GM21786 (cell line): Measurements from ENCODE around the gene TRIM43B.
"Not testable (repeated sequence)": the region's sequence is repeated elsewhere in the genome, so short reads cannot be mapped to it uniquely, and the experiment has no call there.

Experiments used
- ATAC-seq: cut with Tn5 transposase; IDR thresholded peaks from one replicate; pipeline ENCODE4 v1.9.1; 2021; ENCODE audit not compliant: unreplicated experiment

TRIM43B gene

DNA sequence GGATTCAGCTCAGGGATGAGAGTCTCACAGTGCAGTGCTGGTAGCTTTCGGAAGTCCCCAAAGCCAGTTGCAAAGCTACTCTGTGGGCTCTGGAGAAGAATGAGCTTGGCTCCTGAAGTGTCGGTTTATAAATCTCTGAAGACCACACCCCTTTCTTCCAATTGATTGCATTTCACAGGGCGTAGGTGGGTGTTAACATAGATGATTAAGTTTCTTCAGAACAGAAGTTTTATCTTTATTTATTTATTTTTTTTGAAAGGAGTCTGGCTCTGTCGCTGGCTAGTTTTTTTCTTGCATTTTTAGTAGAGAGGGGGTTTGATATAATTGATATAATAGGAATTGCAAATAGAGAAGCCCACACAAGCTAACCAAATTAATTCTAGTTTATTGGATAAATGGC lies at the start of gene TRIM43B:
TSS of gene TRIM43B (minus strand) at position 101 of the 400 bp plus-strand sequence. CDS start 2,040 bp downstream, outside the sequence.
- ATAC-seq: not testable (repeated sequence)

DNA sequence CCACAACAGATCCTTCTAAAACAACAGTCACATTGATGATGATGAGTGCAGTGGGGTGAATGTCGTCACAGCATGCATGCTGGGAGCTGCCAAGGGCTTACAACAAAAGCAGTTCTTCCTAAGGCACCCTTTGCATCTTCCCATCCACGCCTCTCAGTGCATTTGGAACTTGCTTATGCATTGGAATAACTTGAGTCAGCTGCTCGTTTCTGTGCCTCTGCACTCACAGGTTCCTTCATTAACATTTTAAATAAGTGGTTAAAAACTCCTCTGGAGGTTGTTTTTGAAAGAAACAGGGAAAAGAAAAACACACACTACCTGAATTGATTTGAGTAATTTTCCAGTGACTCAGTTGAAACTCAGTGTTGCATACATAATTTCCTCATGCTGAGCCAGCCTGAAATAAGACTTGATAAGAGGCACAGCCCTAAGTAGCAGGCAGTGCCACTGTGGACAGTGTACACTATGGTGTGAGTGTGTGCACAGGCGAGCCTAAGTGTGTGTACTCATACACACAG lies 46.8 kb upstream of the TRIM43B start:
- peak; percentile 18 for ATAC-seq

DNA sequence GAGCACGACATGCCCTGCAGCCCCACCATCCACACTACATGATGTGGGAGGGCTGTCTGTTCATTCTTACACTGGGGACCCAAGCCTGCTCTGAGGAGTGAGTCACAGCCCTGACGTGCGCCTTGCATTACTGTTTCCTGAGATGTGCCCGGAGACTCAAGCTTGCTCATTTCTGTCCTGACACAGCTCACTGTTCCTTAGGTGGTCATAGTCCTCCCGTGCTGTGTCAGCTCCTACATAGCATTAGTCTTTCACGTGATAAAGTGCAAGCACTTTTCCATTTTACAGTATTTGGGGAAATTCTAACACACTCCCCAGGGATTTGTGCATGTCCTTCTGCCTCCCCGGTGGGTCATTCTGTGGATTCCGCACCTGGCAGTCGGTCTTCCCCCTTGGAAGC lies 46.2 kb upstream of the TRIM43B start:
- ATAC-seq: peak; percentile 75

DNA sequence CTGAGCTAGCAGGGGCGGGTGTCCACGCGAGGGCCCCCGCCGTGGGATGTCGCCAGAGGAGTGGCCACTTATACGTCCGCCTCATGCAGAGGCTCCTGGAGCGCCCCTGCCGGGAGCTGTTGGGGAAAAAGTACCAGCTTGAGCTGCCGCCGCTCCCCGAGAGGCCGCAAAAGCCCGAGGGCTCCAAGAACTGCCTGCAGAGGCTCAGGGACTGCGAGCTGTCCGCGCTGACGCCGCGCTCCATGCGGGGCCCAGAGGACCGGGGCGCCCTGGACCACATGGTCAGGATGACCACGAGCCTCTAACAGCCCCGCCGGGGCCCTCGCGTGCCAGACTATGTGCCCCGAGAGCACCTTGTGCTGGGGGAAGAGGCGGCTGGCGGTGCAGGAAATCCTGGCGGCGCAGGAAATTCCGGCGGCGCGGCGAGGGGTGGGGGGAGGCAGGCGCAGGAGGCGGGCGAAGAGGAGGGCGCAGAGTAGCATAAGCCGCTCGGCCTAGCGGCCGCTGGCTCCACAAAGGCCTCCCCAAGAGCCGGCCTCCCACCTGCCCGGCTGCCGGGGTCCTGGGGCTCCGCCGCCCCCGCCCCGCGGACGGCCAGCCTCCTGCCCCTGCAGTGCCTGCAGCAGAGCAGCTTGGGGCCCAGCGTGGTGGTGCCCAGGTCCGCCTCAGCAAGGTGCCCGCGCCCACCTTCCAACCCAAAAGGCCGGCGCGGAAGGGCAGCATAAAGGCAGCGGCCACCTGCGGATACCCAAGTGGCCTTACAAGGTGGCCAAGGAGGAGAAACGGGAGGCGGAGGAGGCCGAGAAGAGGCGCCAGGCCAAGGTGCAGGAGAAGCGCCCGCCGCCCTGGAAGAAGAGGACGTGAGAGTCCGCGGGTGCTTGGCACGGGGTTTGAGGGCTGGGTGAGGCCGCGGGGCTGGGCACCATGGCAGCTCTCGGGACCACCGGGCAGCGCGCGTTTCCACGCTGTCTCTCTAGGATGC lies 42.1 kb upstream of the TRIM43B start:
- ATAC-seq: peak; percentile 55

DNA sequence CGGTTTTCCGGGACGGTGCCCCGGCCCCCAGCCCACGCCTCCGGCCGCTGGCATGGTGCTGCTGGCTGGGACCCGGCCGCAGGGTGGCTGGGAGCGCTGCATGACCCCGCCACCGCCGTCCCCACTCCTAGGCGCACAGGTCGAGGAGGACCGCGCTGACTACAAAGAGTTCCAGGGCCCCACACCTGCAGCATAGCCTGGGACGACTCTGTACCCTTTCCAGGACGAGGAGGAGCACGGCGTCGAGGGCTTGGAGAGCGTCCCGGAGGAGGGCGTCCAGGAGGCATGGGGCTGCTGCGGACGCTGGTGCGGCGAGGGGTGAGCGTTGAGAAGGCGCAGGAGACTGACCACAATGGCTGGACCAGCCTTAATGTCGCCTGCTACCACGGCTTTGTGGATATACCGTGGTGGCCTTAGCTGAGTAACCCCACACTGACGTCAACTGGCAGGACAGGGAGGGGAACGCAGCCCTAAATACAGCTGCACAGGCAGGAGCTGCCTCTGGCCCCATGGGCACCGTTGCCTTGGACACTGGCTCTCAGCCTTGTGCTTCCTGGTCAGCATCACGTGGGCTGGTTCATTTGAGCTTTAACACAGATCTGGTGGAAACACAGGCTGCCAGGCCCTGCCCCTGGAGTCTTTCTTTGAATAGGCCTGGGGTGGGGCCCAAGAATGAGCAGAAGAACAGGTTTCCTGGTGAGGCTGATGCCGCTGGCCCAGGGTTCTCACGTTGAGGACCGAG lies 40.9 kb upstream of the TRIM43B start:
- ATAC-seq: no peak

DNA sequence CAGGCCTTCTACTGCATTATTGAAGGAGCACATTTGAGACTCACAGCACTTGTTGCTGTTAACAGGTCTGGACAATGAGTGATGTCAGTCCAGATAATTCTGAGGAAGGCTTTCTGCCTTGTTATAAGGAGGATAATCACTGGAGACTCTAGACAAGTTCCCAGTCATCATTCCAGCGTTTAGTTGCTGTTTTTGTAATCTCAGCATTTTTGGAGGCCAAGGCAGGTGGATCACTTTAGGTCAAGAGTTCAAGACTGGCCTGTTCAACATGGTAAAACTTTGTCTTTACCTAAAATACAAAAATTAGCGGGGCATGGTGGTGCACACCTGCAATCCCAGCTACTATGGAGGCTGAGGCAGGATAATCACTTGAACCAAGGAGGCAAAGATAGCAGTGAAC lies 39.6 kb upstream of the TRIM43B start:
- no peak for ATAC-seq

DNA sequence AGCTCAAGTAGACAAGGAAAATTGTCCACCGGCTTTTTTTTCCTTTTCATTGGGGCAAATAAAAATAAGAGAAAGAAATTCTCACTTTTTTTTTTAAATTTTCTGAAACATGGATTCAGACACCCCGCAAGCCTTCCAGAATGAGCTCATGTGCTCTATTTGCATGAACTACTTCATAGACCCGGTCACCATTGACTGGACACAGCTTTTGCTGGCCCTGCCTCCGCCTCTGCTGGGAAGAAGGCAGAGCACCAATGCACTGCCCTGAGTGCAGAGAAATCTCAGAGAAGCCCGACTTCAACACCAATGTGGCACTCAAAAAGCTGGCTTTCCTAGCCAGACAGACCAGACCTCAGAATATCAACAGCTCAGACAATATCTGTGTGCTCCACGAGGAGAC lies 30.2 kb upstream of the TRIM43B start:
- ATAC-seq: no peak

DNA sequence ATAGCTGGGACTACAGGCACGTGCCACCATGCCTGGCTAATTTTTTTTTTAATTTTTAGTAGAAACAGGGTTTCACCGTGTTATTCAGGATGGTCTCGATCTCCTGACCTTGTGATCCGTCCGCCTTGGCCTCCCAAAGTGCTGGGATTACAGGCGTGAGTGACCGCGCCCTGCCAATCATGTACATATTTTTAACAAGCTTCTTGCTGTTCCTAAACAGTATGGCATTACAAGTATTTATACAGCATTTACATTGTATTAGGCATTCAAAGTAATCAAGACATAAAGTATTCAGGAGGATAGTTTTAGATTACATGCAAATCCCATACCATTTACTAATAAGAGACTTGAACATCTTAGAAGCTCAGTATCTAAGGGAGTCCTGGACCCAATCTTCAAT lies 29.7 kb upstream of the TRIM43B start:
- not testable (repeated sequence) for ATAC-seq

DNA sequence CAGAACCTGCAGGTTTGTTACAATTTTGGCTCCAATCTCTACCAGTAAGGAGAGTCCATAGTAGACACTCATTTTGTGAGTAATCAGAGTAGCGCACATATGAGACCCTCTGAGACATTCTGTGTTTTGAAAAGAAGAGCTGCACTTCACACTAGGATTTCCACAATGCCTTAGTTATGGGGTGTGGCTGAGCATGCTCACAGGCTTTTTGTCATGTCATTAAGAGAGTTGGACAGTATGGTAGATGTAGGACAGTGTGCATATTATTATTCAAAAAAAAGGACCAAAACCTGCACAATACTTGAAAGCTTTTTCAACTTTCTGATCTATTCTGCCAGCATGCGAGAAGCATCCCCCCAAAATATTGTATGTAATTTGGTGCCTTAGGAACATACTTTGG lies 24.9 kb upstream of the TRIM43B start:
- no peak for ATAC-seq

DNA sequence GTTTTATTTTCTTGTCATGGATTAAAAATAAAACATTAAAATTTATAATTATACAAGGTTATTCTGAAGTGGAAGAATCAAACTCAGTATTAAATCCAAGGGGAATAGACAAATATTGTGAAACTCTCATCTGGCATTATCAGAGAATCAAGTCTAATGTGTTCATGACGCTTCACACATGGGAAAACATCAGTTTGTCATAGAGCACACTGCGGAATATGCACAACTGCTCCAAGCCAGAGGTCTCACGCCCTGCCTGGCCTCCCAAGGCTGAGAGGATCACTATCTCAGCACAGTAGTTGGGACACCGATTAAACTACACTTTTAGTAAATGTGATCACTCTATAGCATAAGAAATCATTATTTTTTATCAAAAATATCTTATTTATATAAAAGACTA lies 20.7 kb upstream of the TRIM43B start:
- no peak for ATAC-seq

DNA sequence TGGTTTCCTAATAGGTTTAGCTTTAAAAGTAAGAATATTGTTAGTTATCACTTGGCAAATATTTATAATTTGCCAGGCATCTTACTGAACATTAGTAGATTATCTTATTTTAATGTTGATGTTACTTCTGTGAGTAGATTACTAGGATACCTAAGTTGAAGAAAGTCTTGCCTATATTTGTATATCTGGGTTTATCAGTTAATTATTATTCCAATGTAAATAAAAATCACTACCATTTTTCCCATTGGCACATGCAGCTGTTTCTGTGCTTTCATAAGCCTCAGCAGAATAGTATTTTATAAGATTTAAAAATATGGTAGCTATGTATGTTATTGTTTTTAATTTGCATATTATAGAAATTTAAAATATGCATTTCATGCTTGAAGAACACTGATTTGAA lies 16.3 kb upstream of the TRIM43B start:
- ATAC-seq: no peak

DNA sequence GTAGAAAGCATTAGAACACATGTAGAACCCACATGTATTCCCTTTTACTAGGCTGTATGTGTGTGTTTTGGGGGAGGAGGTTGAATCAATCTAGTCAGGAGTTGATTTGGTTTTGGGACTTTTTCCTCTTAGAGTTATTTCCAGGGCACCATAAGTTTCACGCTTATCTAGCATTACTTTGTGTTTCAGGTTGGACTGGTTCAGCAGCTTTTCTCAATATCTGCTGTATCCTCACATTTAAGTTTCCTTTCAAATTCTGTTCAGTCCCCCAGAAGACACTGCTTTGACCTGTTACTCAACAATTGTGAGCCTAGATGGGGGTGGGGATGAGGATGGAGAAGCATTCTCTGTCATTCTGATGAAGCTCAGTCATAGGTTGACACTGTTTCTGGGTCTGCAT lies 7.5 kb upstream of the TRIM43B start:
- ATAC-seq: not testable (repeated sequence)

DNA sequence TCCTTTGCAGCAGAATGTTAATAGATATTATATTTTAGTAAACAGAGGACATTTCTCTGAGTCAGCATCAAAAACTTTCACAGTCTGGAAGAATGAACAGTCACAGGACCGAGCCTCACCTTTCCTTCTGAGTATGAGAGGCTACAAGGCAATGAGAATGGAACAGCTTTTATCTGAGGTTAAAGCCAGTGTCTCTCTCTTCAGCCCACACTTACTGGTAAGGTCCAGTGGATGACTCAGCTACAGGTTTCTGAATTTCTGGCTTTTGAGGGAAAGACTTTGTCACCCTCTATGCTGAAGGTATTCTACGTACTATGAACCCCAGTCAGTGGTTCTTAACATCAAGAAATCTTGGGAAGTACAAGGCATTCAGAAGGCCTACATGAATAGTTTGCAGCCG lies 9.5 kb downstream of the TRIM43B start:
- not testable (repeated sequence) for ATAC-seq

DNA sequence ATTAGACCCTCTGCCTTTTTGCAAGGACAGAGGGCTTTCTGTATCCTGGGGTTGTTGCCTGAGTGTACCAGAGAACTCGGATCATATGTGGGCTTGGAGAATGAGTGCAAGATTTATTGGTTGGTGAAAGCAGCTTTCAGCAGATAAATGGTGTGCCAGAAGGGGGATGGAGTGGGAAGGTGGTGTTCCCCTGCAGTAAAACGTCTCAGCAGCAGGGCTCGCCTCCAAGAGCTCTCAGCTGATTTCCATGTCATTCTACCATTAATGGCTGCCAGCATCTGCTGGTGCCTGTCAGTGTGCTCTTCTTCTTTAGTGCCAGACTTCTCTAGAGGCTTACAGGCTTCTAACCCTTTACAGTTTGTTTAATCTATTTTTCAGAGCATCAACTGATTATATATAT lies 16.6 kb downstream of the TRIM43B start:
- not testable (repeated sequence) for ATAC-seq

DNA sequence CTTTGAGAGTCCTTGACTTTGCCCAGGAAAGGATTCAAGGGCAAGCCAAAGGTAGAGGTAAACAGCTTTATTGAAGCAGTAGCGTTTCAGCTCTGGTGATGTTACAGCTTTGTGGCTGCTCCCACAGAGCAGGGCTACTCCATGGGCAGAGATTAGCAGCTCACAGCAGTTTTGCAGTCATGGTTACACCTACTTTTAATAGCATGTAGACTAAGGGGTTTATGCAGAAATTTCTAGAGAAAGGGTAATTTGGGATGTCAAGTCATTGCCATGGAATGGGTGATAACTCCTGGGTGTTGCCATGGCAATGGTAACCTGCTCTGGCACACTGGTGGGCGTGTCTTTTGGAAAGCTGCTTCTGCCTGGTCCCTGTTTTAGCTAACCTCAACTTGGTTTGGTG lies 18.0 kb downstream of the TRIM43B start:
- not testable (repeated sequence) for ATAC-seq

DNA sequence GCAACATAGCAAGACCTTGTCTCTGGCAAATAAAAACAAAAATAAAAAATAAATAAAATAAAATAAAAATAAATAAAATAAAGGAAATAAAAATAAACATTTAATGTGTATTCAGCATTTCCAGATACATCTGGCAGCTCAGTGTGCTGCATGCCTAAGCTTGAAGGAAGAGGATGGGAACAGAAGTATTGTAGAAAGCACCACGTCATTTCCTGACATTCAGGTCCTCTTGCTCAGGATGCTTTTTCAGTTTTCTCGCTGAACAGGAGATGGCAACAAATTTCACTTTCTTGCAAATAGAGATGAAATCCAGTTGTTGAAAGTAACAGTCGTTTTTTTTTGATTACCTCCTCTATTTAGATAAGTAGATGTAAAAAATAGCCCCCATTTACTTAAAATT lies 21.3 kb downstream of the TRIM43B start:
- ATAC-seq: not testable (repeated sequence)

DNA sequence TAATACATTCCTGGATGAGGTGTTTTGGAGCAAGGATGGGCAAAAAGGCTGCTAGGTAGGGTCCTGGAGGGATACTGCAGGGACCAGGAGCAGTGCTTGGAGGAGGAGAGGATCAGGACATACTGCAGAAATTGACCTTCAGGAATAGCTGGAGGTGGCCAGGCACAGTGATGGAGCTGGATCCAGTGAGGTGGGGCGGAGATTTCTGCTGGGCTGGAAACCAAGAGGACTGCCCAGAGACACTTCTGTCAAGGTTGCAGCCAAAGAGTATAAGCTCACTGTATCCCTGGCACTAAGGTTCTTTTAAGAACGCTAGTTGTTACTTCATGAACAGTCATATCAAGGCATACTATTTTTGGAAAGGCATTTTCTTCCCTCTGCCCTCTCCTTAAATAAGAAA lies 39.2 kb downstream of the TRIM43B start:
- ATAC-seq: not testable (repeated sequence)

DNA sequence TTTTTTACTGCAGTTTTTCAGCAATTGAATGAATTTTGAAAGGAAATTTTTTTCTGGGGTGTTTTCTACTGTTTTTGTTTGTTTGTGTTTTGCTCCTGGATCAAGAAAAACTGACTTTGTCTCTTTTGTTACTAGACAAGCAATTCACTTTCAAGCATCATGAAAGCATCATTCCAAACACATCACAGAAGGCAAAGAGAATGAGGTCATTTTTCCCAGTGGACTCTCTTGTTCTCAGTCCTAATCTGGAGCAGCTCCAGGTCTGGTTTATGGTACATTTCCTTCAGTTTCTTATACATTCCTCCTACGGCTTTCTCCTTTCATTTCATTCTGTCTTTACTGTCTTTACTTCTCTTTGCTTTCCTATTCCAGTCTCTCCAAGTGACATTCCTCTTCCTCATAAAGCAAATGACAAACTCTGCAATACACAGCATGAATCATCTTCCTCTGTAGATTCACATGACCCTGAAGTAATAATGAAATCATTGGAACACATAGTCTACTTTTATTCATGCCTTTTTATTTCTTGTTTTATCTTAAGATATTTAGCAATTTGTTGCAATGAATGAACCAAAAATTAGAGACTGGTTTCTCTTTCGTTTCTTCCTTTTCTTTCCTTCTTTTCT lies 42.0 kb downstream of the TRIM43B start:
- ATAC-seq: not testable (repeated sequence)

DNA sequence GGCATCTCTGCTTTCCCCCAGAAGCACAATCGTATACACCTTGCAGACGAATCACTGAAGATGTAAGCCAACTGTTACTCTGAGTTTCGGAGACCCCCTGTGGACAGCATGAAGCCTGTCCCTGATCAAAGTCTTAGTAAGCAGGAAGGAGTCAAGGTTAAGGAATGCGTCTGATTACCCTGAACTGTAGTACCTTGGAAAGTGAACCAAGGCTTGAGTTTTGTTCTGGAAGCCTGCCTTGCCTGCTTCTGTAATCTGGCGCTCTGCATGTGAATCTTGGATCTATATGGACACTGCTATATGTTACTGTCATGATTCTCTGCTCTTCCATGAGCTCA lies 48.7 kb downstream of the TRIM43B start:
- ATAC-seq: not testable (repeated sequence)

DNA sequence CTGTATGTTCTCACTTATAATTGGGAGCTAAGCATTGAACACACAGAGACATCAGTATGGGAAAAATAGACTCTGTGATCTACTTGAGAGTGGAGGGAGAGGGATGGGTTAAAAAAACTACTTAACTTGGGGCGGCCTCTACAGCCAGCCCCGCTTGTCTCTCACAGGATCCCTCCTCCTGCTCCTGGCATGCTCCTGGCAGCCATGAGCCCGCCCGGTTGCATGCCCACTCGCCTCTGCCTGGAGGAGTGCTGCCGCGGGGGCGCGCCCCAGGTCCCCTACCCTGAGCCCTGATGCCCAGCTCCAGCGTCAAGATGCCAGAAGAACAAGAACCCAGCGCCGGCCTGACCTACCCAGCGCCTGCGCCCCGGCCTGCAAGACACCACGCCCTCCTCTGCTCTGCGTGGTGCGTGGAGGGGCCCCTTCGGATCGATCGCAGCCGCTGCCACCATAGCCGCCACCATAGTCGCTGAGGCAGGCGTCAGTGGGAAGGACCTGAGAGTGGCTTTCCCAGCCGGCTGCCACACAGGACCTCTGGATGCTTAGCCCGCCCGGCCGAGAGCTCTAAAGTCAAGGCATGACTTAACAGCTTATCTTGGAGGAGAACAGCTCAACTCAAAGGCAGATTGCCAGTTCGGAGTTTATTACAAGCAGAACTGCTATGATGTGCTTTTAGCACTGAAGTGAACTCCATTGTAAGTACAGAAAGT lies 49.2 kb downstream of the TRIM43B start:
- not testable (repeated sequence) for ATAC-seq
